ENCODE data around the gene USP28. TPM values are rescaled to one million over a fixed set of nuclear protein-coding genes. Genes with fewer than 3 reads are reported as not detected.

The USP28 gene
- total and polyA plus RNA-seq, 3 donors from 2014 or later = 23.2 to 39.9 (median 36.6) TPM

GRCh38 chr11:113862435-113862834, 12.9 kb downstream of the USP28 start:
- no peak for TF ChIP-seq POLR2A (IDR thresholded peaks at IDR 0.05)
- TF ChIP-seq CTCF (IDR thresholded peaks at IDR 0.05) = no peak
- no peaks in the 10 kb centered on the region for H3K27me3 ChIP-seq
- no peak overlapping the region for H3K27ac ChIP-seq
- no peak overlapping the region for H3K4me3 ChIP-seq
- H3K4me1 ChIP-seq = no peaks in the 10 kb centered on the region
- no peaks in the 10 kb centered on the region for H3K36me3 ChIP-seq (ENCODE audit: low read depth, missing control alignments)
- no peak for DNase-seq
- no peaks in the 10 kb centered on the region for H3K9me3 ChIP-seq
- 78 to 79% methylated on average over 5 of the region's 5 CpGs for WGBS, 2 donors
- intact Hi-C loops (cut with DNase I; ENCODE audit: low total_unique reads) = no loop called here

GRCh38 chr11:113859665-113860064, 15.7 kb downstream of the USP28 start:
- no peak overlapping the region for H3K27ac ChIP-seq
- no peak for DNase-seq

GRCh38 chr11:113856966-113857759, 18.2 kb downstream of the USP28 start:
- TF ChIP-seq CTCF (IDR thresholded peaks at IDR 0.05) = no peak
- TF ChIP-seq POLR2A (IDR thresholded peaks at IDR 0.05) = no peak
- H3K4me3 ChIP-seq = no peak overlapping the region
- H3K4me1 ChIP-seq = no peaks in the 10 kb centered on the region
- H3K36me3 ChIP-seq (ENCODE audit: low read depth, missing control alignments) = no peaks in the 10 kb centered on the region
- intact Hi-C loops (cut with DNase I; ENCODE audit: low total_unique reads) = no loop called here
- DNase-seq = no peak
- no peaks in the 10 kb centered on the region for H3K27me3 ChIP-seq
- no peak overlapping the region for H3K27ac ChIP-seq
- H3K9me3 ChIP-seq = no peaks in the 10 kb centered on the region
- 83 to 85% methylated on average over 5 of the region's 5 CpGs for WGBS, 2 donors

More at GRCh38 chr11:113859665-113860064, 15.7 kb downstream of the USP28 start:
- Histone ChIP-seq H3K9me3 (no peaks in the 10 kb centered on the region), H3K27me3 (no peaks in the 10 kb centered on the region), H3K36me3 (ENCODE audit: low read depth, missing control alignments) (no peaks in the 10 kb centered on the region), H3K4me3 (no peak overlapping the region), H3K4me1 (no peaks in the 10 kb centered on the region)
- no peak for TF ChIP-seq POLR2A (IDR thresholded peaks at IDR 0.05)
- intact Hi-C loops (cut with DNase I; ENCODE audit: low total_unique reads) = no loop called here

- WGBS, 2 donors = 92 to 95% methylated on average over 6 of the region's 6 CpGs
- no peaks in the 10 kb centered on the region for H3K27me3 ChIP-seq
- no peak overlapping the region for H3K4me3 ChIP-seq
- intact Hi-C loops (cut with DNase I; ENCODE audit: low total_unique reads) = no loop called here
- TF ChIP-seq POLR2A (IDR thresholded peaks at IDR 0.05) (no peak), CTCF (IDR thresholded peaks at IDR 0.05) (no peak)
- H3K36me3 ChIP-seq (ENCODE audit: low read depth, missing control alignments) = no peaks in the 10 kb centered on the region
- no peak overlapping the region for H3K27ac ChIP-seq
- no peaks in the 10 kb centered on the region for H3K9me3 ChIP-seq
- no peaks in the 10 kb centered on the region for H3K4me1 ChIP-seq
- no peak for DNase-seq
These were observed 19.6 kb downstream of the USP28 start for GRCh38 chr11:113855803-113856202.

- Histone ChIP-seq H3K4me3 (no peak overlapping the region), H3K36me3 (ENCODE audit: low read depth, missing control alignments) (no peaks in the 10 kb centered on the region), H3K27me3 (no peaks in the 10 kb centered on the region), H3K27ac (no peak overlapping the region), H3K4me1 (no peaks in the 10 kb centered on the region), H3K9me3 (no peaks in the 10 kb centered on the region)
- WGBS, 2 donors = 92 to 98% methylated on average over 5 of the region's 5 CpGs
- TF ChIP-seq CTCF (IDR thresholded peaks at IDR 0.05) = no peak
- no peak for TF ChIP-seq POLR2A (IDR thresholded peaks at IDR 0.05)
- intact Hi-C loops (cut with DNase I; ENCODE audit: low total_unique reads) = no loop called here
- DNase-seq = no peak
These were observed 25.2 kb downstream of the USP28 start for GRCh38 chr11:113850188-113850587.
